ENCODE data around the gene GNAS.
"Not testable (repeated sequence)": the region's sequence is repeated elsewhere in the genome, so short reads cannot be mapped to it uniquely, and the experiment has no call there.

Gene GNAS

GRCh38 chr20:58852543-58853271, at the start of gene GNAS:
Gene GNAS (plus strand): TSS chr20:58852716.
- DNase-seq (ENCODE audit: low read depth, low spot score), result no peak

GRCh38 chr20:58803533-58803932, 49.0 kb upstream of the GNAS start:
- DNase-seq (ENCODE audit: low read depth, low spot score), result no peak

GRCh38 chr20:58807801-58808200, 44.7 kb upstream of the GNAS start:
- no peak for DNase-seq (ENCODE audit: low read depth, low spot score)

GRCh38 chr20:58808271-58809046, 44.1 kb upstream of the GNAS start:
- DNase-seq (ENCODE audit: low read depth, low spot score), result no peak

GRCh38 chr20:58810116-58810878, 42.2 kb upstream of the GNAS start:
- DNase-seq (ENCODE audit: low read depth, low spot score), result no peak

- DNase-seq (ENCODE audit: low read depth, low spot score), result no peak
These were observed 41.7 kb upstream of the GNAS start for GRCh38 chr20:58810879-58811250.

- no peak for DNase-seq (ENCODE audit: low read depth, low spot score)
These were observed 41.2 kb upstream of the GNAS start for GRCh38 chr20:58811334-58811733.

GRCh38 chr20:58813369-58813768, 39.1 kb upstream of the GNAS start:
- no peak for DNase-seq (ENCODE audit: low read depth, low spot score)

GRCh38 chr20:58815448-58815847, 37.1 kb upstream of the GNAS start:
- DNase-seq (ENCODE audit: low read depth, low spot score), result no peak

- no peak for DNase-seq (ENCODE audit: low read depth, low spot score)
These were observed 36.5 kb upstream of the GNAS start for GRCh38 chr20:58816051-58816450.

- DNase-seq (ENCODE audit: low read depth, low spot score), result no peak
These were observed 35.4 kb upstream of the GNAS start for GRCh38 chr20:58816957-58817651.

- DNase-seq (ENCODE audit: low read depth, low spot score), result no peak
These were observed 34.8 kb upstream of the GNAS start for GRCh38 chr20:58817748-58818147.

- DNase-seq (ENCODE audit: low read depth, low spot score), result no peak
These were observed 33.8 kb upstream of the GNAS start for GRCh38 chr20:58818586-58819285.

GRCh38 chr20:58819921-58820320, 32.6 kb upstream of the GNAS start:
- no peak for DNase-seq (ENCODE audit: low read depth, low spot score)

GRCh38 chr20:58820515-58820914, 32.0 kb upstream of the GNAS start:
- DNase-seq (ENCODE audit: low read depth, low spot score), result not testable (repeated sequence)

GRCh38 chr20:58822149-58822548, 30.4 kb upstream of the GNAS start:
- no peak for DNase-seq (ENCODE audit: low read depth, low spot score)

- no peak for DNase-seq (ENCODE audit: low read depth, low spot score)
These were observed 29.5 kb upstream of the GNAS start for GRCh38 chr20:58822748-58823730.

GRCh38 chr20:58824843-58825242, 27.7 kb upstream of the GNAS start:
- no peak for DNase-seq (ENCODE audit: low read depth, low spot score)

- DNase-seq (ENCODE audit: low read depth, low spot score), result no peak
These were observed 27.1 kb upstream of the GNAS start for GRCh38 chr20:58825450-58825849.

GRCh38 chr20:58826271-58826670, 26.2 kb upstream of the GNAS start:
- DNase-seq (ENCODE audit: low read depth, low spot score), result no peak
